ENCODE results near the gene LMX1B.

DNA sequence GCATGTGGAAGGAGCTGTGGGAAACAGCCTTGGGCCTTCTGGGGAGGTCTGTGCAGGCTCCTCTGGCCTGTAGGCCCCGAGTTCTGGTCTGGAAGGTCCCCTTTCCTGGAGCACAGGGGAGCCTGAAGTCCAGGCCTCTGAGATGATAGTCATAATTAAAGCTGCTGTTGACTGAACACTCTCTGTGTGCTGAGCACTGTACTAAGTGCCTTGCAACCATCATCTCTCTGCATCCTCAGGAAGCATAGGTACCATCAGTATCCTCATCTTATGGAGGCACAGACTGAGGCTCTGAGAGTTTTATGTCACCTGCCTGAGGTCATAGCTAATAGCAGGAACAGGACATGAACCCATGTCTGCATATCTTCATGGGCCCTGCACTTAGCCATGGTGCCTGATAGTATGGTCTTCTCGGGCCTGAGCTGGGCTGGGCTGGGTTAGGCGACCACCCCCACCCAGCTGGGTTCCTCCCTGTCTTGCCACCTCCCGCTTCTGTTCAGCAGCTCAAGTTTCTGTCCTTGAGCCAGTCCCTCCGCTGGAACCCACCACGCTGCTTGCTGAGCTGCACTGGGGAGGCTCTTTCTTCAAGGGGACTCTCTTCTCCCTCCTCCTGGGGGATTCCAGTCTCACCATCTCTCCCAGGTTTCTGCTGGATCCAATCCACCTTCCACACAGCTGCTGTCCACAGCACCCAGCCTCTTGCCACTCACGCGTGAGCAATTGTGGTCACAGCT lies 27.6 kb downstream of the LMX1B start:
- no peak for TF ChIP-seq JUN (CRISPR knock-in tag; IDR thresholded peaks at IDR 0.05)
- TF ChIP-seq, protein P1, sequence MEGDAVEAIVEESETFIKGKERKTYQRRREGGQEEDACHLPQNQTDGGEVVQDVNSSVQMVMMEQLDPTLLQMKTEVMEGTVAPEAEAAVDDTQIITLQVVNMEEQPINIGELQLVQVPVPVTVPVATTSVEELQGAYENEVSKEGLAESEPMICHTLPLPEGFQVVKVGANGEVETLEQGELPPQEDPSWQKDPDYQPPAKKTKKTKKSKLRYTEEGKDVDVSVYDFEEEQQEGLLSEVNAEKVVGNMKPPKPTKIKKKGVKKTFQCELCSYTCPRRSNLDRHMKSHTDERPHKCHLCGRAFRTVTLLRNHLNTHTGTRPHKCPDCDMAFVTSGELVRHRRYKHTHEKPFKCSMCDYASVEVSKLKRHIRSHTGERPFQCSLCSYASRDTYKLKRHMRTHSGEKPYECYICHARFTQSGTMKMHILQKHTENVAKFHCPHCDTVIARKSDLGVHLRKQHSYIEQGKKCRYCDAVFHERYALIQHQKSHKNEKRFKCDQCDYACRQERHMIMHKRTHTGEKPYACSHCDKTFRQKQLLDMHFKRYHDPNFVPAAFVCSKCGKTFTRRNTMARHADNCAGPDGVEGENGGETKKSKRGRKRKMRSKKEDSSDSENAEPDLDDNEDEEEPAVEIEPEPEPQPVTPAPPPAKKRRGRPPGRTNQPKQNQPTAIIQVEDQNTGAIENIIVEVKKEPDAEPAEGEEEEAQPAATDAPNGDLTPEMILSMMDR (IDR thresholded peaks at IDR 0.05), result no peak
- TF ChIP-seq, protein P2, sequence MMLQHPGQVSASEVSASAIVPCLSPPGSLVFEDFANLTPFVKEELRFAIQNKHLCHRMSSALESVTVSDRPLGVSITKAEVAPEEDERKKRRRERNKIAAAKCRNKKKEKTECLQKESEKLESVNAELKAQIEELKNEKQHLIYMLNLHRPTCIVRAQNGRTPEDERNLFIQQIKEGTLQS (CRISPR knock-in tag; conservative IDR thresholded peaks at IDR 0.05), result no peak

Data from WTC11 (cell line).